Measurements from ENCODE around the gene BICC1. TPM values are rescaled to one million over a fixed set of nuclear protein-coding genes. Genes with fewer than 3 reads are reported as not detected.

BICC1 gene
- total and polyA plus RNA-seq, 2 of the 4 experiments (the other 2 are of a cell fraction) = 5.7 to 42.5 TPM

DNA sequence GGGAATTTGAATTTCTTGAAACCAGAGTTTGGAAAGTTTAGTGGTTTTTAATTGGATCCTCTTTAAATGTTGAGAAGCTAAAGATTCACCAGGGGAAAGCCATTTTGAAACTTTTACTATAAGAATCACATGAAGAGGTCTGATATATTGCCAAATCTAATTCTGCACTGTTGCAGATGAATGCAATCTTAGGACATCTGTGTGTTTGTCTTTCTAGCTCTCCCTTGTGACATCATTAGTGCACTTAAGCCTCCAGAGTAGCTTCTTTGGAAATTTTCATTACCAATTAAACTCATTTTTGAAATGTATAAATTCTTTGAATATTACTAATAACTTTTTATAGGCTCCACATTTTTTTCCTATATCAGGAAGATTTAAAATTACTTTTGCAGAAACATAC is 160.2 kb downstream of the BICC1 start:
- Histone ChIP-seq H3K4ac (ENCODE audit: low read depth, low read length) (no peak overlapping the region), H4K5ac (ENCODE audit: low read depth, low read length) (no peak overlapping the region), H3K27ac (ENCODE audit: insufficient read depth, low read length) (no peak overlapping the region), H3K4me2 (ENCODE audit: low read depth, low read length) (no peak overlapping the region), H3K36me3 (ENCODE audit: control insufficient read depth, insufficient read depth, low read length) (0 out of 2 replicates have a peak, but pooled peaks cover 1% of the 10 kb centered on the region), H3K56ac (ENCODE audit: extremely low read depth, insufficient read depth, low read length) (no peak overlapping the region), H3K18ac (ENCODE audit: low read depth, low read length) (no peak overlapping the region), H2AFZ (replicated peaks; ENCODE audit: low read length, poor library complexity) (no peak overlapping the region), H2AK9ac (replicated peaks; ENCODE audit: low read depth, low read length, poor library complexity) (no peak overlapping the region), H3K9ac (ENCODE audit: low read depth, low read length) (no peak overlapping the region), H3K27me3 (ENCODE audit: control insufficient read depth, insufficient read depth, low read length) (no peaks in the 10 kb centered on the region), H2BK120ac (ENCODE audit: low read depth, low read length) (no peak overlapping the region), H3K14ac (replicated peaks; ENCODE audit: low read depth, low read length) (no peak overlapping the region), H3K9me3 (ENCODE audit: control insufficient read depth, insufficient read depth, low read length) (no peaks in the 10 kb centered on the region), H3K9me1 (ENCODE audit: insufficient read depth, low read length) (no peaks in the 10 kb centered on the region), H4K8ac (ENCODE audit: low read depth in 2 of 2, low read length in 2 of 2) (no peak overlapping the region), H2BK20ac (ENCODE audit: low read depth, low read length) (no peak overlapping the region), H3K23ac (ENCODE audit: low read depth, low read length) (no peak overlapping the region), H4K91ac (ENCODE audit: insufficient read depth, low read depth, low read length) (no peak overlapping the region), H2AK5ac (ENCODE audit: low read depth, low read length) (no peak overlapping the region), H4K20me1 (ENCODE audit: insufficient read depth, low read length) (no peaks in the 10 kb centered on the region), H3K79me1 (ENCODE audit: low read depth in 1 of 2, low read length in 2 of 2) (peaks cover 21 to 25% of the 10 kb centered on the region in 2 experiments), H2BK5ac (ENCODE audit: low read depth, low read length, poor library complexity, severe bottlenecking) (no peak overlapping the region), H3K4me1 (ENCODE audit: control insufficient read depth, insufficient read depth, low read length) (peaks cover 10% of the 10 kb centered on the region), H2BK15ac (ENCODE audit: low read depth, low read length) (no peak overlapping the region), H3K4me3 (ENCODE audit: insufficient read depth, low read depth, low read length) (no peak overlapping the region)
- TF ChIP-seq CEBPB (IDR thresholded peaks at IDR 0.05; ENCODE audit: low read depth, low read length) (0 out of 2 replicates have a peak, but pooled peaks have one; percentile 25), MAZ (IDR thresholded peaks at IDR 0.05; ENCODE audit: borderline replicate concordance, low read depth, low read length) (no peak)
- dilution Hi-C loops (cut with HindIII; ENCODE audit: low sequenced_read_pairs, unreplicated experiment) = no loop called here
- BruUV-seq (replicated peaks) = no TSS peak
- intact Hi-C loops (cut with micrococcal nuclease) = no loop called here
- ChIA-PET POLR2A (ENCODE audit: unreplicated experiment) (no interaction called here), CTCF (no interaction called here)
- ATAC-seq (ENCODE audit: low read depth) = 0 out of 2 replicates have a peak, but pooled peaks have one; percentile 35
- in situ Hi-C loops (cut with MboI; ENCODE audit: low sequenced_read_pairs) = no loop called here
- DNase-seq = peak; percentile 66

Data from IMR-90 (cell line).